K562 (cell line): ENCODE measurements around the gene MFAP2. TPM values are rescaled to one million over a fixed set of nuclear protein-coding genes. Genes with fewer than 3 reads are reported as not detected.

Source experiments
- EGR1 ChIP-seq: fragments of 450-650 bp; conservative IDR thresholded peaks from 2 replicates; pipeline ENCODE4 v1.6.1; 2017; ENCODE audit warnings: mild to moderate bottlenecking
- MAFF ChIP-seq: IDR thresholded peaks from 2 replicates; pipeline ENCODE4 v1.6.1; 2012; ENCODE audit warnings: low read length, improper control_type of control experiment
- MEF2D ChIP-seq: conservative IDR thresholded peaks from 2 replicates; pipeline ENCODE4 v1.6.1; 2016; ENCODE audit warnings: low read depth, missing genetic modification characterization, missing compliant biosample characterization
- MTA3 ChIP-seq: fragments of 450-650 bp; formaldehyde crosslinking; IDR thresholded peaks from 2 replicates; pipeline ENCODE4 v1.6.1; 2017; ENCODE audit warnings: mild to moderate bottlenecking, borderline replicate concordance
- MXI1 ChIP-seq: IDR thresholded peaks from 2 replicates; pipeline ENCODE4 v1.6.1; 2011; ENCODE audit warnings: low read depth, mild to moderate bottlenecking, improper control_type of control experiment, low read length
- NCOA4 ChIP-seq: fragments of 450-650 bp; IDR thresholded peaks from 2 replicates; pipeline ENCODE4 v1.6.1; 2018; ENCODE audit warnings: mild to moderate bottlenecking; ENCODE audit not compliant: partially characterized antibody
- NFE2 ChIP-seq: IDR thresholded peaks from 2 replicates; pipeline ENCODE4 v1.6.1; 2014; ENCODE audit warnings: antibody characterized with exemption, low read depth
- SNRNP70 ChIP-seq: fragments of 200-400 bp; formaldehyde crosslinking; optimal IDR thresholded peaks from 2 replicates; pipeline ENCODE3; 2017; ENCODE audit warnings: low read depth, low read length
- SRSF9 ChIP-seq: fragments of 200-400 bp; formaldehyde crosslinking; IDR thresholded peaks from 2 replicates; pipeline ENCODE4 v1.6.1; 2017; ENCODE audit warnings: low read depth, low read length, borderline replicate concordance
- TAF7 ChIP-seq: fragments of 450-650 bp; IDR thresholded peaks from 2 replicates; pipeline ENCODE4 v1.6.1; 2016; ENCODE audit warnings: missing genetic modification characterization, missing compliant biosample characterization
- ZNF395 ChIP-seq: fragments of 200-800 bp; sonication (Bioruptor generic); IDR thresholded peaks from 2 replicates; pipeline ENCODE4 v1.6.1; 2017; ENCODE audit warnings: missing genetic modification characterization, missing compliant biosample characterization
- ZNF449 ChIP-seq: fragments of 250-450 bp; sonication (Bioruptor Pico); IDR thresholded peaks from 2 replicates; pipeline ENCODE4 v1.8.0; 2022; ENCODE audit warnings: moderate library complexity, mild to moderate bottlenecking, inconsistent platforms
- ZNF518B ChIP-seq: fragments of 250-450 bp; sonication (Bioruptor Pico); IDR thresholded peaks from 2 replicates; pipeline ENCODE4 v1.5.0; 2021; ENCODE audit warnings: mild to moderate bottlenecking, moderate library complexity
- polyA plus RNA-seq, 8 experiments: library from polyadenylated mRNA; depleted of rRNA in 4 of 8; stranded (reverse) in 5 of 8; unstranded in 3 of 8; fragments of >200 nt; fragmentation: Nextera tagmentation in 2 of 8; fragmentation: Illumina TruSeq in 1 of 8; extraction: Ambion mirVana in 2 of 8; extraction: Trizol in 1 of 8; gene quantifications; 2 replicates each; pipeline versions ENCODE4 v1.2.1 to v1.2.3, GENCODE V29; 2011 to 2014; ENCODE audit warnings: inconsistent platforms in 1 of 8, missing spikeins in 1 of 8
- total RNA-seq, 7 experiments: library from RNA; depleted of rRNA in 6 of 7; stranded (reverse); fragments of >200 nt in 6 of 7; fragmentation: Illumina TruSeq in 2 of 7; extraction: Trizol in 2 of 7; gene quantifications; 2 replicates each; pipeline versions ENCODE4 v1.2.1 to v1.2.3, GENCODE V29; 2011 to 2021; ENCODE audit warnings: low replicate concordance in 1 of 7

Gene MFAP2
- total and polyA plus RNA-seq, 9 of the 15 experiments (the other 6 are each of a cell fraction or from before 2014, with no cell fraction given) = not detected

GRCh38 chr1:17013491-17014320, 33.3 kb upstream of the MFAP2 start (continued):
- TF ChIP-seq NFE2 (no peak), ZNF449 (CRISPR knock-in tag) (no peak), MXI1 (no peak), EGR1 (no peak), MTA3 (no peak), MEF2D (tag) (no peak), ZNF395 (CRISPR knock-in tag) (no peak), SRSF9 (no peak), SNRNP70 (no peak), ZNF518B (CRISPR knock-in tag) (no peak), NCOA4 (no peak), TAF7 (tag) (no peak), MAFF (no peak)
